PC-9 (cell line): ENCODE results near the gene OXSR1.

Experiments
- CTCF ChIP-seq: fragments of 200-600 bp; sonication (generic); conservative IDR thresholded peaks from 2 replicates; pipeline ENCODE4 v1.6.1; 2017; ENCODE audit warnings: mixed run types, antibody characterized with exemption, mild to moderate bottlenecking, moderate library complexity
- EZH2 ChIP-seq: fragments of 200-600 bp; sonication (generic); IDR thresholded peaks from 2 replicates; pipeline ENCODE4 v1.8.0; 2017; ENCODE audit warnings: antibody characterized with exemption, low read depth

- no peak for TF ChIP-seq EZH2
- no peak for TF ChIP-seq CTCF
These were observed 111.7 kb downstream of the OXSR1 start for GRCh38 chr3:38276917-38277630.
